Measurements from ENCODE around the gene POLR2I. TPM values are rescaled to one million over a fixed set of nuclear protein-coding genes. Genes with fewer than 3 reads are reported as not detected.

POLR2I gene
- 10 to 100 TPM; 48.1 to 48.4 TPM for total RNA-seq

GRCh38 chr19:36114721-36115452 lies at the start of gene POLR2I:
TSS of gene POLR2I (minus strand) at chr19:36114875. CDS start at chr19:36114856, 19 bp downstream.

GRCh38 chr19:36152352-36153091 lies 37.8 kb upstream of the POLR2I start, which contains the start of gene COX7A1:
TSS of gene COX7A1 (minus strand) at chr19:36152447. CDS start at chr19:36152407, 40 bp downstream.

GRCh38 chr19:36139473-36140303 lies 25.0 kb upstream of the POLR2I start, which contains the start of gene CAPNS1:
TSS of gene CAPNS1 (plus strand) at chr19:36140066. CDS start at chr19:36141012, 946 bp downstream.

GRCh38 chr19:36115453-36116343 lies 1.0 kb upstream of the POLR2I start, which contains the start of gene TBCB:
TSS of gene TBCB (plus strand) at chr19:36115468. CDS start at chr19:36115561, 93 bp downstream.

GRCh38 chr19:36110487-36111199 lies 4.0 kb downstream of the POLR2I start, which contains the start of gene OVOL3:
TSS of gene OVOL3 (plus strand) at chr19:36111143. CDS start at chr19:36111203, 60 bp downstream.

Other genes starting within 250 kb of the POLR2I start
- 1 to 10 TPM in 1 of 2 experiments, under 1 TPM in 1; 0.30 to 1.2 TPM for gene APLP1, start 246.3 kb downstream of the POLR2I start, total RNA-seq
- gene NFKBID, start 214.3 kb downstream of the POLR2I start, total RNA-seq, result 10 to 100 TPM; 35.6 to 42.9 TPM
- 100 to 1,000 TPM; 195 to 204 TPM for gene HCST, start 212.3 kb downstream of the POLR2I start, total RNA-seq
- under 1 TPM in 1 of 2 experiments, not detected in 1; 0.43 TPM for gene TYROBP, start 206.6 kb downstream of the POLR2I start, total RNA-seq
- 10 to 100 TPM; 12.4 to 13.0 TPM for gene LRFN3, start 178.5 kb downstream of the POLR2I start, total RNA-seq
- 10 to 100 TPM; 17.4 to 19.6 TPM for gene SDHAF1, start 119.7 kb downstream of the POLR2I start, total RNA-seq
- gene SYNE4, start 106.1 kb downstream of the POLR2I start, total RNA-seq, result 1 to 10 TPM; 1.6 to 2.0 TPM
- 10 to 100 TPM; 42.1 to 44.0 TPM for gene ALKBH6, start 100.7 kb downstream of the POLR2I start, total RNA-seq
- 1 to 10 TPM; 1.5 TPM for gene CLIP3, start 82.0 kb downstream of the POLR2I start, total RNA-seq
- gene THAP8, start 60.6 kb downstream of the POLR2I start, total RNA-seq, result 1 to 10 TPM; 5.7 to 6.4 TPM
- gene WDR62, start 60.0 kb downstream of the POLR2I start, total RNA-seq, result 10 to 100 TPM; 23.7 to 26.4 TPM
- not detected for gene OVOL3, start 3.7 kb downstream of the POLR2I start, total RNA-seq
- 100 to 1,000 TPM; 164 to 169 TPM for gene TBCB, start 593 bp upstream of the POLR2I start, total RNA-seq
- gene CAPNS1, start 25.2 kb upstream of the POLR2I start, total RNA-seq, result 100 to 1,000 TPM; 423 to 425 TPM
- not detected for gene COX7A1, start 37.6 kb upstream of the POLR2I start, total RNA-seq
- 1 to 10 TPM; 3.8 to 4.5 TPM for gene ZNF565, start 99.8 kb upstream of the POLR2I start, total RNA-seq
- gene ZNF146, start 100.2 kb upstream of the POLR2I start, total RNA-seq, result 10 to 100 TPM; 63.6 to 66.9 TPM